ENCODE results near the gene SRBD1. TPM values are rescaled to one million over a fixed set of nuclear protein-coding genes. Genes with fewer than 3 reads are reported as not detected.

Gene SRBD1
- total and polyA plus RNA-seq, 9 donors = 4.8 to 34.8 (median 15.9) TPM

DNA sequence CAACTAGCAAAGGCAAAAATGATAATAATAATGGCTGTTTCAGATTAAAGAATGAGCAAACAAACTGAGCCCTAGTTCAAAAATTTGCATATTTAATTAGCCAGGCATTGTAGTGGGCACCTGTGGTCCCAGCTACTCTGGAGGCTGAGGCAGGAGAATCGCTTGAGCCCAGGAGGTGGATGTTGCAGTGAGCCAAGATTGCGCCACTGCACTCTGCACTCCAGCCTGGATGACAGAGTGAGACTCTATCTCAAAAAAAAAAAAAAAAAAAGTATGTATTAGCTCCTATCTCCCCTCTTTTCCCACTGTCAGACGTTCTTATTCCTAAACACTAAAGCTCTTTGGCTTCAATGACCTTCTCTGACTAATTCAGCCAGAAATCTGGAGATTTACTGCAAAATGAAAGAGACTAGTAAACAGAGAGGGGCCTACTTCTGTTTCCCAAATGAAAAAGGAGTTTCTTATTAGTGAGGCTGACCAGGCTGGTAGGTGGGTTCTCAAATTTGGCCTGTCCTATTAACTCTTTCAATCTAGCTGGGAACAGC, 3.9 kb upstream of the SRBD1 start:
- Histone ChIP-seq H3K27ac (no peak overlapping the region), H3K27me3 (no peaks in the 10 kb centered on the region), H3K36me3 (no peaks in the 10 kb centered on the region), H3K4me1 (ENCODE audit: insufficient read depth) (no peaks in the 10 kb centered on the region), H3K9me3 (no peaks in the 10 kb centered on the region), H3K4me3 (no peak overlapping the region)
- intact Hi-C loops (cut with DNase I) = no loop called here
- WGBS, 3 donors = 53 to 67% (median 63%) methylated on average over 3 of the region's 3 CpGs
- DNase-seq = no peak
- TF ChIP-seq, protein P1, sequence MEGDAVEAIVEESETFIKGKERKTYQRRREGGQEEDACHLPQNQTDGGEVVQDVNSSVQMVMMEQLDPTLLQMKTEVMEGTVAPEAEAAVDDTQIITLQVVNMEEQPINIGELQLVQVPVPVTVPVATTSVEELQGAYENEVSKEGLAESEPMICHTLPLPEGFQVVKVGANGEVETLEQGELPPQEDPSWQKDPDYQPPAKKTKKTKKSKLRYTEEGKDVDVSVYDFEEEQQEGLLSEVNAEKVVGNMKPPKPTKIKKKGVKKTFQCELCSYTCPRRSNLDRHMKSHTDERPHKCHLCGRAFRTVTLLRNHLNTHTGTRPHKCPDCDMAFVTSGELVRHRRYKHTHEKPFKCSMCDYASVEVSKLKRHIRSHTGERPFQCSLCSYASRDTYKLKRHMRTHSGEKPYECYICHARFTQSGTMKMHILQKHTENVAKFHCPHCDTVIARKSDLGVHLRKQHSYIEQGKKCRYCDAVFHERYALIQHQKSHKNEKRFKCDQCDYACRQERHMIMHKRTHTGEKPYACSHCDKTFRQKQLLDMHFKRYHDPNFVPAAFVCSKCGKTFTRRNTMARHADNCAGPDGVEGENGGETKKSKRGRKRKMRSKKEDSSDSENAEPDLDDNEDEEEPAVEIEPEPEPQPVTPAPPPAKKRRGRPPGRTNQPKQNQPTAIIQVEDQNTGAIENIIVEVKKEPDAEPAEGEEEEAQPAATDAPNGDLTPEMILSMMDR (IDR thresholded peaks at IDR 0.05) = no peak
- no peak for TF ChIP-seq EP300 (IDR thresholded peaks at IDR 0.05)
- TF ChIP-seq POLR2A (IDR thresholded peaks at IDR 0.05) = no peak

GRCh38 chr2:45614330-45614729, 3.3 kb upstream of the SRBD1 start:
- H3K4me1 ChIP-seq (ENCODE audit: insufficient read depth) = no peaks in the 10 kb centered on the region
- WGBS, 3 donors = 36 to 60% (median 47%) methylated on average over 1 of the region's 1 CpG
- DNase-seq = peak in 2 of 5 donors; percentile 26 to 34
- H3K9me3 ChIP-seq = no peaks in the 10 kb centered on the region
- TF ChIP-seq EP300 (IDR thresholded peaks at IDR 0.05) = no peak
- TF ChIP-seq, protein P1 (IDR thresholded peaks at IDR 0.05) = no peak
- no peak for TF ChIP-seq POLR2A (IDR thresholded peaks at IDR 0.05)
- intact Hi-C loops (cut with DNase I) = no loop called here
- H3K36me3 ChIP-seq = no peaks in the 10 kb centered on the region
- H3K27me3 ChIP-seq = no peaks in the 10 kb centered on the region
- no peak overlapping the region for H3K27ac ChIP-seq
- no peak overlapping the region for H3K4me3 ChIP-seq

DNA sequence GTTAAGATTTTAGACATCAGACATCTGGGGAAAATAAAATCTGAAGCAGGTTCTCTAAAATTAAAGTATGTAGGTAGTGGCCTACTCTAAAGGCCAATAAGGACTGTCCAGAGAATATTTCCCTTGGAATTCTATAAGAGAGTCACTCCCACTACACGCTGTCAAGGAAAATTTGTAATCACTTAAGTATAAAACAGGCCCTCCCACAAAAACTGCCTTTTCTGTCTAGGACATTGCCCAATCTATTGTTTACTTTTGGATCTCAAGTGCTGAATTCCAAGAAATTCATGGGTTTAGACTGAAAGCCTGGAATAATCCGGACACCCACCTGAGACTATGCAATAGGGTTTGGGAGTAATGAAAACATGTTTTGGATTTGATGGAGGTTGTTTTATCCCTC, 1.7 kb upstream of the SRBD1 start:
- H3K27ac ChIP-seq = no peak overlapping the region
- WGBS, 3 donors = 31 to 35% (median 32%) methylated on average over 2 of the region's 2 CpGs
- no peaks in the 10 kb centered on the region for H3K4me1 ChIP-seq (ENCODE audit: insufficient read depth)
- no peaks in the 10 kb centered on the region for H3K36me3 ChIP-seq
- intact Hi-C loops (cut with DNase I) = no loop called here
- TF ChIP-seq, protein P1 (IDR thresholded peaks at IDR 0.05) = no peak
- TF ChIP-seq EP300 (IDR thresholded peaks at IDR 0.05) = no peak
- no peak for TF ChIP-seq POLR2A (IDR thresholded peaks at IDR 0.05)
- H3K27me3 ChIP-seq = no peaks in the 10 kb centered on the region
- no peak for DNase-seq
- H3K4me3 ChIP-seq = no peak overlapping the region
- no peaks in the 10 kb centered on the region for H3K9me3 ChIP-seq

GRCh38 chr2:45612285-45612684, 1.2 kb upstream of the SRBD1 start:
- no peak for DNase-seq
- Histone ChIP-seq H3K36me3 (no peaks in the 10 kb centered on the region), H3K4me1 (ENCODE audit: insufficient read depth) (no peaks in the 10 kb centered on the region), H3K27me3 (no peaks in the 10 kb centered on the region), H3K9me3 (no peaks in the 10 kb centered on the region), H3K4me3 (no peak overlapping the region), H3K27ac (no peak overlapping the region)
- TF ChIP-seq, protein P1 (IDR thresholded peaks at IDR 0.05) = no peak
- TF ChIP-seq POLR2A (IDR thresholded peaks at IDR 0.05) = no peak
- no peak for TF ChIP-seq EP300 (IDR thresholded peaks at IDR 0.05)
- WGBS, 3 donors = 73 to 75% (median 74%) methylated on average over 2 of the region's 2 CpGs
- intact Hi-C loops (cut with DNase I) = no loop called here
